Measurements from ENCODE around the gene ST3GAL3.

The ST3GAL3 gene, protein sequence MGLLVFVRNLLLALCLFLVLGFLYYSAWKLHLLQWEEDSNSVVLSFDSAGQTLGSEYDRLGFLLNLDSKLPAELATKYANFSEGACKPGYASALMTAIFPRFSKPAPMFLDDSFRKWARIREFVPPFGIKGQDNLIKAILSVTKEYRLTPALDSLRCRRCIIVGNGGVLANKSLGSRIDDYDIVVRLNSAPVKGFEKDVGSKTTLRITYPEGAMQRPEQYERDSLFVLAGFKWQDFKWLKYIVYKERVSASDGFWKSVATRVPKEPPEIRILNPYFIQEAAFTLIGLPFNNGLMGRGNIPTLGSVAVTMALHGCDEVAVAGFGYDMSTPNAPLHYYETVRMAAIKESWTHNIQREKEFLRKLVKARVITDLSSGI

DNA sequence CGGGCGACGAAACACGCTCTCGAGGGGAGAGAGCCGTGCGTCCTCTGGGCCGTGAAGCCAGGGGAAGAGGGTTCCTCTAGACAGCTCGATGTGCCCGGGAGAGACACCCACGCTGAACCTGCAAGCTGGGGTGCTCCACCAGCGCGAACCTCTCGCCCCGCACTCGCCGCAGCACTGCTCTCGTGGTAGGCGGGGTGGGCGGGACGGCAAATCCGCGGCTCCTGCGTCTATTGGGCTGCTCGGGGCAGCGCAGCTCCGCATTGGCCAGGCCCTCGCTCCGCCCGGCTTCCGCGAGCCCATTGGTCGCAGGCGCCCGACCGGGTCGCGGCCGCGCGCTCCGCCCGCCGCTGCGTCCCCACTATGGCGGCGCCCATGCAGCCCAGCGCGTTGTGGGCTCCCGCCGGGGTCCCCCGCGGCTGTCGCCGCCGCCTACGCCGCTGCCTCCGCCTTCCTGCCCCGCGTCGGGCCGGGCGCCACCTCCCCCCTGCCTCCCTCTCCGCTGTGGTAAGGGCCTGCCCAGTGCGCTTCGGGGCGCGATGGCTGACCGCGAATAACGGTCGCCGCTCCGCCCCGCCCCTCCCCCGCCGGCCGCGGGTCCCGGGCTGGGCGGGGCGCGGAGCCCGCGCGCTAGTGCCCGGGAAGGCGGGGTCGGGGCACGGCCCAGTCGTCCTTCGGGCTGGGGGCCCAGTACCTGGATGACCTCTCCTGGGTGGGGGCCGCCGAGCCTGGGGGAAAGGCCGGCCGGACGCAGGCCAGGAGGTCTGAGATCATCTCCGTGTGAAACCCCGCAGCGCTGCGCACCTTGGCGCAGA, at the start of gene ST3GAL3:
Gene ST3GAL3 (plus strand): TSS at position 347 of the 812 bp plus-strand sequence. CDS start 28,727 bp downstream, outside the sequence.
- DNase-seq (ENCODE audit: low spot score) = peak; percentile 94

DNA sequence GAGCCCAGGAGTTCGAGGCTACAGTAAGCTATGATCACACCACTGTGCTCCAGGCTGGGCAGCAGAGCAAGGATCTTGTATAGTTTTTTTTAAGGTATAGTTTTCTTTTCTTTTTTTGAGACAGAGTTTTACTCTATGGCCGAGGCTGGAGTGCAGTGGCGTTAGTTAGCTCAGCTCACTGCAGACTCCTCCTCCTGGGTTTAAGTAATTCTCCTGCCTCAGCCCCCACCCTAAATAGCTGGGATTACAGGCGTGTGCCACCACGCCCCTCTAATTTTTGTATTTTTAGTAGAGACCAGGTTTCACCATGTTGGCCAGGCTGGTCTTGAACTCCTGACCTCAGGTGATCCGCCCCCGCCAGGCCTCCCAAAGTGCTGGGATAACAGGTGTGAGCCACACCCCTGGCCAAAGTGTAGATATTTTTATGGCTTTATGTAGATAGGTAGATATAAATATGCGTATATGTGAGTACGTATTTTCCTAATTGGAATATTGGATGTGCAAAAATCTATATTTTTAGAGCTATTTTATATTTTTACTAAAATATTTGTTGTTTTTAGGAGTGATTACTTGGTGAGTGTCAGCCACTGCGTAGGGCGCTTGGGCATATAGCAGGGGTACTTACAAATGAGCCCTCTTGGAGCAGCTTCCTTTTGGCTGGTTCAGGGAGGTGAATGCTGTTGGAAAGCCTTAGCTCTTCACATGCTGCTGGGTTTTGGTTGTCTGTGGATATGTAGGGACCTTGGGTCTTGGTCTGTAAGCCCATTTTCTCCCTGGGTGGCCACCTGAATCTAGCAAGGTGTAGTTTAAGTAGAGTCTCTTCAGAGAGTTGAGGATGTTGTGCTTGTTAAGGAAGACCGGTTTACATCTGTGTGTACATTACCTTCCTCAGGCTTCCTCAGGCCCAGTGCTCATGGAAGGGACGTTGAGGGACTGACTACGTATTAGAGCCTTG, 47.8 kb upstream of the ST3GAL3 start:
- no peak for DNase-seq (ENCODE audit: low spot score)

DNA sequence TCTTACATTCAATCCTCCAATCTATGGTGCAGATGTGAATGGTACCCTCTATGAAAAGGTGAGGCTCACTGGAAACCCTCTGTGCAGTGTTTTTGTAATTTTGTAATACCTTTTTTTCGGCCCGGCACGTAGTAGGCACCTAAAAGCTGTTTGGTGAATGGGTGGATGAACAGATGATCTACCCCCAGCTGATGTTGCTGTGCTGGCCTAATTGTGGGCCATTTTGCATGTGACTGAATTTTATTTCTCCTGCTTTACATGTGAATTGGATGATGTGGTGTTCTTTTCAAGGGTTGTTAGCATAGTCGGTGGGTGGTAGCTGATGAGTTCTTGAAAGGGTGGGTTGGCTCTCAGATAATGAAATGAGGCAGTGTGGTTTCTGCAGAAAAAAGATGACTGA, 47.0 kb upstream of the ST3GAL3 start:
- DNase-seq (ENCODE audit: low spot score) = no peak

DNA sequence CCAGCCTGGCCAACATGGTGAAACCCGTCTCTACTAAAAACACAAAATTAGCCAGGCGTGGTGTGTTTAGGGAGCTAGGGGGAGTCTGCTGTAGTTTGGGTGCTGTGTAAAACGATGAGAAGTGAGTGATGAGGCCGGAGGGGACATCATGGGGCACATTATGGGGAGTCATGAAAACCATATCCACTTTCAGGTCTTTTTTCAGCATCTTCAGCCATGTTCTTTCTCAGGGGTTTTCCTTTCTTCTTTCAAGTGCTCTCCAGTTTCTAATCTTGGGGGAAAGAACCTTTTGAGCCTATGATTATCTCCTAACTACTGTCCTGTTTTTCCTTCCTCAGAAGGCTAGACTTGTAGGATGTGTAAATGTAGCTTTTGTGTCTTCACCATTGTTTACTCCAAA, 43.0 kb upstream of the ST3GAL3 start:
- DNase-seq (ENCODE audit: low spot score) = no peak

DNA sequence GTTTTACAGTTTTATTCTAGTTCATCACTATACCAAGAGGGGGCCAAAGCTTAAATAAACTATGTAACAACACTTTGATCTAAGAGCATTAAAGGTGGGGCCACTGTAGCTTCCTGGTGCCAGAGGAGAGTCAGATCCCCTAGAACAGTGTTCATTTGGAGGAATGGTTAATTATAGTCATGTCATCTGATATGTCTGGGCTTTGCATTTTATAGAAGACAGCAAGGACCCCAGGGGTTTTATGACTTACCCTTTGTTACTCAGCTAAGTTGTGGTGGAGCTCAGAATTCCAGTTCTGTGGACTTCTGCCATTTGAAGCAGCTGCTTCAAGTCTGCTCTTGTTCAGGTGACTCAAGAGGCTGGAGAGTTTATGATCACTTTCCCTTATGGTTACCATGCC, 40.7 kb upstream of the ST3GAL3 start:
- no peak for DNase-seq (ENCODE audit: low spot score)

DNA sequence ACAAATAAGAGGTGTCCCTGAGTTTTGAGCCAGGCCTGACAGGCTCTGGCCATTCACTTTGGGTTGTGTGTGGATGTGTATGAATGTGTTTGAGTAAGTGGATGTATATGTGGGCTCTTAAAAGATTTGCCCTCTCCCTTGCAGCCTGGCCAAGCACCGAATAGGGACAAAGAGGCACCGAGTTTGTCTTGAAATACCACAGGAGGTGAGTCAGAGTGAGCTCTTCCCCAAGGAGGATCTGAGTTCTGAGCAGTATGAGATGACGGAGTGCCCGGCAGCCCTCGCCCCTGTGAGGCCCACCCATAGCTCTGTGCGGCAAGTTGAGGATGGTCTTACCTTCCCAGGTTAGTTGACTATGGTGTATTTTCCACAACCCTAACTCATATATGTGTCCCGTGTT, 38.4 kb upstream of the ST3GAL3 start:
- DNase-seq (ENCODE audit: low spot score) = no peak

DNA sequence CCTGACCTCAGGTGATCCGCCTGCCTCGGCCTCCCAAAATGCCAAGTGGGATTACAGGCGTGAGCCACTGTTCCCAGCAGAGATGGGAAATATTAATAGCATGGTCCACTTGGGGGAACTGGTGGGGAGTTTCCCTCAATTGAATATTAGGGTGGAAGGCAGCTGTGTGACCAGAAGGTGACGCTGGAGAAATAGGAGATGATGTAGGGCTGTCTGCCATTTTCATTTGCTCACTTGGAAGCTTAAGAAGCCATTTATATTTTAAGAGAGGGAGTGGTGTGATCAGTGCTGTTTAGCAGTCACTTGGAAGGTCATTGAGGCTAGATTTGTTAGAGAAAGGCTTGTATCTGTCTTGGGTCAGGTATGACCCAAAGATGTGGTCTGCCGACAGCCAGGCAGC, 37.5 kb upstream of the ST3GAL3 start:
- DNase-seq (ENCODE audit: low spot score) = no peak

DNA sequence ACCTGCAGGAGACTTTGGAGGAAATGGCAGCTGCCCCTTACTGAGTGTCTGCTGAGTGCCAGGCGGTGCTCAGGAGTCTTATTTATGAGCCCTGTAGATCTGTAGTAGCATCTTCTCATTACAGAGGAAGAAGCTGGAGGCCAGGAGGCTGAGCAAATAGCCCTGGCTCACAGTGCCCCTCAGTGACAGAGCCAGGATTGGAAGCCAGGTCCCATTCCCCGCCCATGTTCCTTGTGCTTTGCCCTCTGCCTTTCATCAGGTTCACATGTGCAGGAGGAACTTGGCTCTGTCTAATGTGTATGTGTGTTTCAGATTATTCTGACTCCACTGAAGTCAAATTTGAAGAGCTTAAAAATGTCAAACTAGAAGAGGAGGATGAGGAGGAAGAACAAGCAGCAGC, 36.1 kb upstream of the ST3GAL3 start:
- DNase-seq (ENCODE audit: low spot score) = no peak

DNA sequence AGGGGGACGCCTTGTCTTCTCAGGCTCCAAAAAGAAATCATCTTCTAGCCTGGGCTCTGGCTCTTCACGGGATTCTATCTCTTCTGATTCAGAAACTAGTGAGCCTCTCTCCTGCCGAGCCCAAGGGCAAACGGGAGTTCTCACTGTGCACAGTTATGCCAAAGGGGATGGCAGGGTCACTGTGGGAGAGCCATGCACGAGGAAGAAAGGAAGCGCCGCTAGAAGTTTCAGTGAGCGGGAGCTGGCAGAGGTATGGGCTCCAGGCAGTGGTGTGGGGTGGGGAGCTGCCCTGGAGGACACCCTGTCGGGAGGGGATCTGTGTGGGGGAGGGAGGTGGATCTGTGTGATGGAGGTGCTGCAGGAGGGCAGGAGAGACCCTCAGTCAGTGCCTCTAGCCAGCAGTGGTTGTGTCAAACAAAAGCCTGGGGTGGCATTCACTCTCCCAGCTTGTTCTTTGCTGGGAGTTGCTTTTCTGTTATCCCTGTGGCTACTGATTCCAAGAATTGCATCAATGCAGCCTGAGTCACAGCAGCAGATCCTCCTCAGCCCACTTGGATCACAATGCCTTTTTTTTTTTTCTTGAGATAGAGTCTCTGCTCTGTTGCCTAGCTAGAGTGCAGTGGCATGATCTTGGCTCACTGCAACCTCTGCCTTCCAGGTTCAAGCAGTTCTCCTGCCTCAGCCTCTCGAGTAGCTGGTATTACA, 35.6 kb upstream of the ST3GAL3 start:
- DNase-seq (ENCODE audit: low spot score) = no peak

DNA sequence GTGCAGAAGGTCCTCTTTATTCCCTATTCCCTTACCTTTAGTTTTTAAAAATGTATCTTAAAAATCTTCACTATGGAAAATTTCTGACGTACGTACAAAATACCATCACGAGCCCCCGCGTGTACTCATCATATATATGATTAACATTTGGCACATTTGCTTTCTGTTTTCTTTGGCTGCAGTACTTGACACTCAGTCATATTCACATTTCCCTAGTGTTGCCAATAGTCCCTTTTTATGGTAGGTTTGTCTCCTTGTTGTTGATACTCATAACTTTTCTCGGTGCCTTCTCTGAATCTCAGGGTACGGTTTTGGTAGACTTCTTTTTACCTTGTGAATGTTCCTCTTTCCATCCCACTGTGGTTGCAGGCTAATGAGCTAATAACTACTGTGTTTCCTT, 34.1 kb upstream of the ST3GAL3 start:
- no peak for DNase-seq (ENCODE audit: low spot score)

DNA sequence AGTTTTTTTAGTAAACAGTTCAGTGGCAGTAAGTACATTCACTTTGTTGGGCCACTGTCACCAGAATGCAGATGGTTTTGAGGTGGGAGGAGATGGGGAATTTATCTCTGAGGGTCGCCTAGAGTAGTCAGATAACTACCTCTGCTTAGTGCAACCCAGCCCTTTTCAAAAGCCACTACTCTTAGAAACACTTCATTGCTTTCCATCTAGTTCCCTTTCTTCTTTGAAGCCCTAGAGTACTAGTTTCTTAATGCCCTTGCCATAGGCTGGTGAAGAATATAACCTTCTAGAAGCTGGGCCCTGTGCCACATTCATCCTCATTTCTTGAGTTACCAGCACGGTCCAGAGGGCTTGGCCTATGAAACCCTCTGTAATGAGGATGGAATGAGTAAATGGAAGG, 28.4 kb upstream of the ST3GAL3 start:
- DNase-seq (ENCODE audit: low spot score) = no peak

DNA sequence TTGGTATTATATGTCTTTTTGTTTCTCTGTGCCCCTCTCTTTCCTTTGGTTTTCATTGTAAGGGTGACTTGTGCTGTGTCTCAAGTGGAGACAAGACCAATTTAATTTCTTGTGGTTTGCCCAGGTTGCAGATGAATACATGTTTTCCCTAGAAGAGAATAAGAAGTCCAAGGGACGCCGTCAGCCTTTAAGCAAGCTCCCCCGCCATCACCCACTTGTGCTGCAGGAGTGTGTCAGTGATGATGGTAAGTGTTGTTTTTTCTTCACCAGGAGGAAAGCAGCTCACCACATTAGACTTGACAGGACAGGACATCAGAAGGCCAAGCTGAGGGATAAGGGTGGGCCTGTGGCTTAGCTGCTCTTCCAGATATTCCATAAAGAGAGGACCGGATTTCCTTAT, 23.8 kb upstream of the ST3GAL3 start:
- DNase-seq (ENCODE audit: low spot score) = no peak

DNA sequence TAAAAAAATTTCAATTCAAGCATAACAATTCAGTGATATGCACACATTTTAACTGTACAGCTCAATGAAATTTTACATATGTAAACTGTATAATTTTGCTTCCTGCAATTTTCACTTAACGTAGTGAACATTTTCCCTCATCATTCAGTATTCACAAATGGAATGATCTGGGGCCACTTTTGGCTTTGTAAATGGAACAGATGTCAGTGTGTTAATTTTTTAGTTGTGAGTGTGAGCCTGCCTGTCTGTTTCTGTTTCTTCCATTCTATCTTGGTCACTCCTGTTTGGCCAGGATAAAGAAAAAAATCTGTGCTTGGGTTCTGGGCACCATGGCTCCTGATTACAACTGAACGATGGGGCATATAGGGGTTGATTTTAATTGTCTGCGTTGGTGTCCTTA, 20.5 kb upstream of the ST3GAL3 start:
- DNase-seq (ENCODE audit: low spot score) = no peak

DNA sequence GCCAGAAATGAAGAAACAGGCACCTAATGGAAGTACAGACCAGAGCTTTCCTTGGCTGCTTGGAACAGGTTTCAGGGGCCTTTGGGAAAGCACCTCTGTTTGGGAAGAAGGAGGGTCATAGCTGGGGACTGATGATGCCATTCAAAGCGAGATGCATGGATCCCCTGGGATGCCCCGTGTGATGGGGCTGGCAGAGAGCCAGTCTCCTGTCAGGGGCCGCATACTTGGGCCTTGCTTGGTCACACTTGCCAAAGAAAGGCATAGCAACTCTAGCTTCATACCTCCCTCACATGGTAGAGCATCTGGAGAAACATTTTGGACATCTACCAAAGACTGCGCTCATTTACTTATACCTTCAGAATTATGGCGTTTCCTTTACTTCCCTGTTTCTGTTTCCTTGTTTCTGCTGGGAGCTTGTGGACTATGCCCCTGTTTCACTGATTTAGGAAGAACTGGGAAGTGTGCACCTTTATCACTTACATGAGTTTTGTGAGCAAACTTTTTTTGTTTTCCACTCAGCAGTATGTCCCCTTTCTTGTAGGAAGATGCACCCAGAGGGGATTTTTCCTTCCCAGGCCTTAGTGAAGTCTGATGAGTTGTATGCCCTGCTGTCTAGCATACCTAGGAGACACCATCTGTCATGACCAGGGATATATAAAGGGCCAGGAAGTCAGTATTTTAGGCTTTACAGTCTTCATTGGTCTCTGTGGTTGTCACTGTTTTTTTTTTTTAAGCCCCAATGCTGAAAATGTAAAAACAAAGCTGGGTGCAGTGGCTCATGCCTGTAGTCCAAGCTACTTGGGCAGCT, 19.8 kb upstream of the ST3GAL3 start:
- DNase-seq (ENCODE audit: low spot score) = no peak

DNA sequence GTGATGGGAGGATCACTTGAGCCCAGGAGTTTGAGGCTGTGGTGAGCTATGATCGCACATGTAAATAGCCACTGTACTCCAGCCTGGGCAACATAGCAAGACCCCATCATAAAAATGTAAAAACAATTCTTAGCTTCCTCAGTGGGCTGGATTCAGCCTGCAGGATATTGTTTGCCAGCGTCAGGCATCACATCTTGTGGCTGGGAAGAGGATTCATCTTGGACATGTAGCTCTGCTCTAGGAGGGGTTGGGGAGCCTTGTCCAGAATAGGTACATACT, 19.3 kb upstream of the ST3GAL3 start:
- DNase-seq (ENCODE audit: low spot score) = no peak

DNA sequence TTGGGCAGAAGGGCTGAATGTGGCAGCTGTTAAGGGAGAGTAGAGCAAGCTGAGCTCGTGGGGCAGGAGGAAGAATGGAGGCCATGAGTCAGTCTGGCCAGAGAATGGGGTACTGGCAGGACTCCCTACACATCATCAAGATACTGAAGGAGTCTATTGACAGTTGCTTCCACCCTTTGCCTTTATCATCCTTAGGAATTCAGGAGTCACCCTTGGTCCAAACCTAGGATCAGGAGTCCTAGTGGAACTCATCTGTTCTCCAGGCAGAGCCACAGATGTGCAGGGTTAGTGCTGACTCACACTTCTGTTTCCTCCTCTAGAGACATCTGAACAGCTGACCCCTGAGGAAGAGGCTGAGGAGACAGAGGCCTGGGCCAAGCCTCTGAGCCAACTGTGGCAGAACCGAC, 18.7 kb upstream of the ST3GAL3 start:
- no peak for DNase-seq (ENCODE audit: low spot score)

DNA sequence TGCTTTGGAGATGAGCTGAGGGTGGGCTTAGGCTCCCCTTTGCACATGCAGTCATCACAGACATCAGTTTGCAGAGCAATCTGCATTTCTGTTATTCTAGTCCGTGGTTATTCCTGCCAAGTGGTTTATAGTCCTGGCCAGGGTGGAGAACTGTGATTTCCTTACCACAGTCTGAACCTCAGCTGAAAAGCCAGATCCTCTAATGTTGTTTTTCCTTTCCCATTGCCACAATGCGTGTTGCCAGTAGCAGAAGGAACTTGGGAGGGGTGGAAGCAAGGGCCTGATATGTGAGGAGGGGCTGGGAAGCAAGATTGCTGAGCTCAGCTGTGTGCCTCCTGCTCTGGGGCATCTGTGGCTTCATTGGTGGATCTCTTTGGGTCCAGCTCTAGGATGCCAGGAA, 18.0 kb upstream of the ST3GAL3 start:
- DNase-seq (ENCODE audit: low spot score) = no peak

DNA sequence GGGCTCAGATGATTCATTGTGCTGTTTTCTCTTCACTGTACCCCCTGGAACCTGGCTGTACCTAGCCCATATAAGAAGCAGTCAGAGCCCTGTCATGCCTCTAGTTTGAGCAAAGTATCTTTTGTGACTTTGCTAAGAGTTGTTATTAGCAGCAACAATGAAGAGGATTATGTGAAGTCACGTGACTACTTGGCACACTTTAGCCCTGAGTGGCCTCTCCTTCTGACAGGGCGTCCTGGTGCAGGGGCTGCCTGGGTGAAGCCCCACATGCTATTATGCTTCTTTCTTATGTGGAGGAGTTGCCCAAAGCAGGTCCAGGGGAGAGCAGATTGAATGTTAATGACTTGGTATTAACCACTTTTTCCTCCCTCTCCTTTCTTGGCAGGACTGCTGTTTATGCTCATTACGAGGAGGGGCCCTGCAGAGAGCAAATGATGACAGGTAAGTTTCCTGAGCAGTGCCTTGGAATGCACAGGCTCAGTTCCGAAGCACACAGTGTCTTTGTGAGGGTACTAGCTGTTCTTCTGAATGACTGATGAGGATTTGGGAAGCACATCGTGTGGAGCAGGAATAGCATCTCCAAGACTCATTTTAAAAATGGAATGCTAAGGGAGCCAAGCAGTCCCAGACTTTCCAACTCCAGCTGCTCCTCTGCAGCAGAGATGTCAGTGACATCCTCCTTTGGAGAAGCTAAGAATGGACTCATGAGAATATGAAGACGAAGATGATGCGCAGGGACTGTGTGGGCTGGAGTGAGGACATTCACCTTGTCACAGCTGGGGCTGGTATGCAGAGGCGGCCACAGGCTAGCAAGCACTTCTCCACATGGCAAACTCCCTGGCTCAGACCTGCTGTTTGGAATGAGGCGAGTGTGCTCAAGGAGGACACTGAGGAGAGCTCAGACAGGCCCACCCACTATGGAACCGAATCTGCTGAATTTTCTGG, 15.2 kb upstream of the ST3GAL3 start:
- no peak for DNase-seq (ENCODE audit: low spot score)

DNA sequence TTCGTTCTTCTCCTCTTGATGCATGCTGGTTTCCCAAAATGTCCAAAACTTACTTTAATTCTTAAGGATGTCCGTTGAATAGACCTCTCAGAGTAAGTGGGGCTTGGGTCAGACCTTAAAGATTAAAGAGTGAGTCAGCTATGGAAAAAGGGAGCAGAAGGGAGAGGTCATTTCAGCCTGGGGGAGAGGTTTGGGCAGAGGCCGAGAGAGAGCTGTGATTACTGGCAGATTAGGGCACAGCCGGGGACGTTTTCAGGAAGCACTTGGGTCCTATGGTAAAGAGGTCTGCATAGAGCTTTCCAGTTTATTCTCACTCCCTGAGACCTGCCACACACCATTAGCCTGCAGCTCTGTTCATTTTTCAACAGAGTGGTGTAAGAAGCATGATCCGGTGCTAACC, 14.0 kb upstream of the ST3GAL3 start:
- no peak for DNase-seq (ENCODE audit: low spot score)

DNA sequence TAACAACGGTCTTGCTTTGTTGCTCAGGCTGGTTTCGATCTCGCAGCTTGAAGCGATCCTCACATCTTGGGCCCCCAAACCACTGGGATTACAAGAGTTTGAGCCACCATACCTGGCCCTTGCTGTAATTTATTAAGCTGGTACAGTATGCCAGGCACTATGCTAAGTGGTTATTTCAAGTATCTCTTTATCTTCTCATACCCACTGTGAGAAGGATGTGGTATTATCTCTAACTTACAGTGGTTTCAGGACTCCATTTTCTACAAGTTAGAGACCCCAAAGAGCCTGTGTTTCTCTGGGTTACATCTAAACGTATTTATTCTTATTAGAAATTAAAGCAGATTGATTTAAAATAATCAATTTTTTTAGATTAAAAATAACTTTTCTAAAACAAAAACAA, 8.1 kb upstream of the ST3GAL3 start:
- no peak for DNase-seq (ENCODE audit: low spot score)

Data from NAMALWA (cell line).